NT2/D1 (cell line): ENCODE data around the gene UPK3A.

Source experiments
- SUZ12 ChIP-seq: IDR thresholded peaks from 2 replicates; pipeline ENCODE4 v1.6.1; 2011; ENCODE audit not compliant: insufficient read length, insufficient read depth; ENCODE audit errors: extremely low read depth
- YY1 ChIP-seq: IDR thresholded peaks from 2 replicates; pipeline ENCODE4 v1.6.1; 2011; ENCODE audit not compliant: insufficient read length, insufficient read depth
- ZNF274 ChIP-seq: IDR thresholded peaks from 2 replicates; pipeline ENCODE4 v1.6.1; 2011; ENCODE audit warnings: mild to moderate bottlenecking, low read depth, low read length

DNA sequence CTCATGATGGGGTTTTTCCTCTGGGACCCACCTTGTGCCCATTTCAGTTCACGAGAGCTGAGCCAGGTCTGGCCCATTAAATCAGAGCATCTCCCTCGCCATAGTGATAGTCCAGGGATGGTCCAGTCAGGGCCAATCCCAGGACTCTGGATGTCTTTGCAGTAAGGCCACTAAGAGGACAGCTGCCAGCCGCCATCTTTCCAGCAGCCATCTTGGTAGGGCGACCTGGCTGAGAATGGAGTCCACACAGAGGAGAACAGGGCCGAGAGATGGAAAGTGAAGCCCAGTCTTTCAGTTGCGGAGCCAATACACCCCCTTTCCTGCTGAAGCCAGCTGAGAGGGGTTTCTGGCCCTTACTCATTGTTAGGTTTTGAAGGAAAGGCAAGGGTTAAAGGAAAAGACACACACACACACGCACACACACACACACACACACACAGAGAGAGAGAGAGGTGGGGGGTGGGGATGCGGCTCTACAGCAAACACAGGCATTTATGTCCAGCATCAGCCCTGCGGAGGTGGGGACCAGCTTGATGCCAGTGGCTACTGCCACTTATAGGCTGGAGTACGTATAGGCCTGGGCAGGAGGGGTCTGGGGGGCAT is 31.6 kb upstream of the UPK3A start:
- TF ChIP-seq ZNF274 (no peak), YY1 (no peak), SUZ12 (no peak)
